ENCODE data around the gene SUSD6. TPM values are rescaled to one million over a fixed set of nuclear protein-coding genes. Genes with fewer than 3 reads are reported as not detected.

SUSD6 gene
- total RNA-seq, 1 experiment from 2014 or later = 24.1 TPM

DNA sequence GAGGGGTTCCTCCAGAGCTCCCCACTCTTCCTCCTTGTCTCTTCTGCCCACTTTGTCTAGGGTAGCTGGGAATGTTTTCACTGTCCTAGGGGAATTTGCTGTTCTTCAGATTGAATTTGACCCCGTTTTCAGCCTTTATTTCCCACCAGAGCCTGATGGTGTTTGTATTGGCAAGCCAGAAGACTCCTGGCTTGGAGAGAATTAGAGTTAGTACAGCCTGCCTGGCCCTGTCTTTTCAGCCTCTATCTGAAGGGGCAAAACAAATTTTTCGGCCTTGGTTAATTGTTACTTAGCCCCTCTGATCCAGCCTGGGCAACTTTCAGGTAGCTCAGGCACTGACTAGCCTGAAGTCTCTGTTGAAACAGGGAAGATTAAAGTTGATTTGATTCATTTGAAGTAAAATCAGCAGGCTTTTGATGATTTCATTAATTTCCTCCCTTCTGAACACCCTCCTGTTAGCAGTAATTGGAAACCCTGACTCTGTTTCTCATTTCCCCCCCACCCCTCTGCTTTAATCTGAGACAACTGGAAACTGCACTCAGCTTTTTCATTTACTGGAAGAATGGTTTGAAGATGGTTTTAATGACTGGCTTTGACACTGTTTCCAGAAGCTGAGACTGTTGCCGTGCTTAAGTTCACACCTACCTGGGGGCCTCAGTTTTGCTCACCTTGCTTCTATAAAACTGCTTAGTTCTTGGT is 63.3 kb downstream of the SUSD6 start:
- TF ChIP-seq, protein P1, sequence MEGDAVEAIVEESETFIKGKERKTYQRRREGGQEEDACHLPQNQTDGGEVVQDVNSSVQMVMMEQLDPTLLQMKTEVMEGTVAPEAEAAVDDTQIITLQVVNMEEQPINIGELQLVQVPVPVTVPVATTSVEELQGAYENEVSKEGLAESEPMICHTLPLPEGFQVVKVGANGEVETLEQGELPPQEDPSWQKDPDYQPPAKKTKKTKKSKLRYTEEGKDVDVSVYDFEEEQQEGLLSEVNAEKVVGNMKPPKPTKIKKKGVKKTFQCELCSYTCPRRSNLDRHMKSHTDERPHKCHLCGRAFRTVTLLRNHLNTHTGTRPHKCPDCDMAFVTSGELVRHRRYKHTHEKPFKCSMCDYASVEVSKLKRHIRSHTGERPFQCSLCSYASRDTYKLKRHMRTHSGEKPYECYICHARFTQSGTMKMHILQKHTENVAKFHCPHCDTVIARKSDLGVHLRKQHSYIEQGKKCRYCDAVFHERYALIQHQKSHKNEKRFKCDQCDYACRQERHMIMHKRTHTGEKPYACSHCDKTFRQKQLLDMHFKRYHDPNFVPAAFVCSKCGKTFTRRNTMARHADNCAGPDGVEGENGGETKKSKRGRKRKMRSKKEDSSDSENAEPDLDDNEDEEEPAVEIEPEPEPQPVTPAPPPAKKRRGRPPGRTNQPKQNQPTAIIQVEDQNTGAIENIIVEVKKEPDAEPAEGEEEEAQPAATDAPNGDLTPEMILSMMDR (conservative IDR thresholded peaks at IDR 0.05) = no peak
- TF ChIP-seq EZH2 (IDR thresholded peaks at IDR 0.05; ENCODE audit: low read depth) = no peak
- POLR2A ChIA-PET (ENCODE audit: unreplicated experiment) = interaction anchor here (0.6 kb wide), 1 partner anchor 15 kb away, joined by 5 read pairs; no protein-coding TSS in a partner anchor
- Histone ChIP-seq H3K9me2 (ENCODE audit: insufficient read depth) (no peaks in the 10 kb centered on the region), H2AFZ (no peak overlapping the region), H3K4me1 (replicated peaks; ENCODE audit: insufficient read depth) (no peaks in the 10 kb centered on the region), H3K9me3 (ENCODE audit: insufficient read depth, low read depth) (no peaks in the 10 kb centered on the region), H3K4me2 (no peak overlapping the region), H4K20me1 (ENCODE audit: insufficient read depth) (no peaks in the 10 kb centered on the region), H3K27ac (no peak overlapping the region), H3K4me3 (no peak overlapping the region), H3K36me3 (ENCODE audit: low read depth) (no peaks in the 10 kb centered on the region), H3K79me2 (ENCODE audit: low read depth) (no peaks in the 10 kb centered on the region), H3K27me3 (ENCODE audit: insufficient read depth, low read depth) (no peaks in the 10 kb centered on the region), H3F3A (ENCODE audit: insufficient read depth, low read depth) (no peaks in the 10 kb centered on the region)
- intact Hi-C loops (cut with micrococcal nuclease; ENCODE audit: unreplicated experiment) = no loop called here
- no TSS peak for BruUV-seq (replicated peaks)
- CTCF ChIA-PET = no interaction called here
- DNase-seq = no peak

GRCh38 chr14:69675245-69675583 is 63.8 kb downstream of the SUSD6 start:
- POLR2A ChIA-PET (ENCODE audit: unreplicated experiment) = no interaction called here
- Histone ChIP-seq H3K4me2 (no peak overlapping the region), H3K36me3 (ENCODE audit: low read depth) (no peaks in the 10 kb centered on the region), H3F3A (ENCODE audit: insufficient read depth, low read depth) (no peaks in the 10 kb centered on the region), H3K9me3 (ENCODE audit: insufficient read depth, low read depth) (no peaks in the 10 kb centered on the region), H3K4me1 (replicated peaks; ENCODE audit: insufficient read depth) (no peaks in the 10 kb centered on the region), H2AFZ (no peak overlapping the region), H3K27ac (no peak overlapping the region), H4K20me1 (ENCODE audit: insufficient read depth) (no peaks in the 10 kb centered on the region), H3K27me3 (ENCODE audit: insufficient read depth, low read depth) (no peaks in the 10 kb centered on the region), H3K9me2 (ENCODE audit: insufficient read depth) (no peaks in the 10 kb centered on the region), H3K79me2 (ENCODE audit: low read depth) (no peaks in the 10 kb centered on the region), H3K4me3 (no peak overlapping the region)
- no peak for DNase-seq
- intact Hi-C loops (cut with micrococcal nuclease; ENCODE audit: unreplicated experiment) = no loop called here
- TF ChIP-seq, protein P1 (conservative IDR thresholded peaks at IDR 0.05) = no peak
- TF ChIP-seq EZH2 (IDR thresholded peaks at IDR 0.05; ENCODE audit: low read depth) = no peak
- BruUV-seq (replicated peaks) = no TSS peak
- CTCF ChIA-PET = no interaction called here

DNA sequence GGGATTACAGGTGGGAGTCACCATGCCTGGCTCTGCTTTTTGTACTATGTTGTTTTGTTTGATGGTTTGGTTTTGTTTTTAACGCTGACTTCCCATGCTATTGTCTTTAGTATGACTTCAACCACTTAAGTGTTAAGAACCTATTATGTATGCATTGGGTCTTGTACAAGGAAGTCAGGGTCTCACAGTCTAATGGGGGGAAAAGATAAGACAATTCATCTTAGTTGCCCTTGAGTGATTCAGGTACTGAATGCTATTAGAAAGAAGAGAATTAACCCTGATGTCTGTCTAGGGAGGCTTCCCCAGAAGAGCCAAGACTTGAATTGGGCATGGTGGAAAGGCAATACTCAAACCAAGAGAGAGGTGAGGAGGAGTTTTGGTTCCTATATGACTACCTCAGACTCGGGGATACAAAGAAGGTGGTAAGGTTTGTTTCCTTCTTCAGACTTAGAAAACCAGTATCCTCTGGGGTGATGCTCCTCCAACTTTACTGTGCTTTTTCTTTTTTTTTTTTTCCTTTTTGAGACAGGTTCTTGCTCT is 64.6 kb downstream of the SUSD6 start:
- Histone ChIP-seq H2AFZ (no peak overlapping the region), H3F3A (ENCODE audit: insufficient read depth, low read depth) (no peaks in the 10 kb centered on the region), H3K4me3 (no peak overlapping the region), H3K4me2 (no peak overlapping the region), H3K27me3 (ENCODE audit: insufficient read depth, low read depth) (no peaks in the 10 kb centered on the region), H3K79me2 (ENCODE audit: low read depth) (no peaks in the 10 kb centered on the region), H3K9me2 (ENCODE audit: insufficient read depth) (no peaks in the 10 kb centered on the region), H3K4me1 (replicated peaks; ENCODE audit: insufficient read depth) (no peaks in the 10 kb centered on the region), H3K9me3 (ENCODE audit: insufficient read depth, low read depth) (no peaks in the 10 kb centered on the region), H4K20me1 (ENCODE audit: insufficient read depth) (no peaks in the 10 kb centered on the region), H3K27ac (no peak overlapping the region), H3K36me3 (ENCODE audit: low read depth) (no peaks in the 10 kb centered on the region)
- TF ChIP-seq, protein P1 (conservative IDR thresholded peaks at IDR 0.05) = no peak
- TF ChIP-seq EZH2 (IDR thresholded peaks at IDR 0.05; ENCODE audit: low read depth) = no peak
- no TSS peak for BruUV-seq (replicated peaks)
- DNase-seq = no peak
- intact Hi-C loops (cut with micrococcal nuclease; ENCODE audit: unreplicated experiment) = no loop called here
- POLR2A ChIA-PET (ENCODE audit: unreplicated experiment) = no interaction called here
- CTCF ChIA-PET = no interaction called here

Measured in PC-9 (cell line).